ENCODE results near the gene MRPS15.
A peak's percentile ranks its signal among the peaks of the same experiment; 100 is the strongest.

MRPS15 gene

GRCh38 chr1:36475341-36475740 lies 11.2 kb upstream of the MRPS15 start:
- Mint-ChIP-seq H3K9me3 (ENCODE audit: low read depth) (no peaks in the 10 kb centered on the region), H3K4me1 (ENCODE audit: low read depth) (no peaks in the 10 kb centered on the region), H3K27me3 (peaks cover 2% of the 10 kb centered on the region), H3K36me3 (no peaks in the 10 kb centered on the region), H3K4me3 (no peak overlapping the region), H3K27ac (no peak overlapping the region)

GRCh38 chr1:36472656-36473055 lies 8.5 kb upstream of the MRPS15 start:
- Mint-ChIP-seq H3K9me3 (ENCODE audit: low read depth) (no peaks in the 10 kb centered on the region), H3K27ac (no peak overlapping the region), H3K4me3 (no peak overlapping the region), H3K27me3 (no peaks in the 10 kb centered on the region), H3K4me1 (ENCODE audit: low read depth) (no peaks in the 10 kb centered on the region), H3K36me3 (no peaks in the 10 kb centered on the region)

DNA sequence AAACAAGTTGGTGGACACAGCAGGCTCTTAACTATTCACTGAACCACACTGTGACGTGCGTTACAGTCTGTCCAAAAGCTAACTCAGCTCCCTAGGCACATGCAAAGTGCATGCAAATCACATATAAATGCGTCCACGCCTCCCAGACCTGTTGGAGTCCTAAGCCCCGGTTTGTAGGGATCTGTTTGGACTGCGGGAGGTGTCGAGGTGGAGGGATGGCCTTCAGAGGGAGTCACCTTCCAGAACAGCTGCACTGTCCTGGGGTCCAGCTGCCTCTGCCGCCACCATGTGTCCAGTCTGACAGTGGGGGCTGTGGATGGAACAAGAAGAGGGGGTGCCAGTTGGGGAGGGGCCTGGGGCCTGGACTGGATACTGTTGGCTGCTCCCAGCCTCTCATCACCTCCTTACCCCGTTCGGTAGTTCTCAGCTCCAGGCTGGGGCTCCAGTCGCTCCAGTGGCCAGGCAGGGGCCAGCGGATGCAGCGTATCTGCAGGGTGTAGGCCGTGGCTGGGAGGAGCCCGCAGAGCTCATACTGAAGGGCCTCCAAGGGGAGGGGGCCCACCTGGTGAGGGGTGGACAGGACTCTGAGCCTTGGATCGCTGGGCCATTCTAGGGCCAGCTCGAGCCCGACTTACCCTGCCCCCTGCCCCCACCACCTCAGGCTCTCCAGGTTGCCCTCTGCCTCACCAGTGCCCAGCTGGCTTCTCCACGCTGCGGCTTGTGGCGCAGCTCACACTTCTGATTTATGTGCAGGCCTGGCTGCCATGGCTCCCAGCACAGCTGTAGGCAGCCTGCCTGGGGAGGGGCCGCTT lies 7.9 kb upstream of the MRPS15 start:
- no peaks in the 10 kb centered on the region for H3K4me1 Mint-ChIP-seq (ENCODE audit: low read depth)
- no peak overlapping the region for H3K27ac Mint-ChIP-seq
- no peaks in the 10 kb centered on the region for H3K36me3 Mint-ChIP-seq
- no peak overlapping the region for H3K4me3 Mint-ChIP-seq
- H3K27me3 Mint-ChIP-seq = no peaks in the 10 kb centered on the region
- H3K9me3 Mint-ChIP-seq (ENCODE audit: low read depth) = no peaks in the 10 kb centered on the region

GRCh38 chr1:36469163-36469562 lies 5.0 kb upstream of the MRPS15 start:
- H3K36me3 Mint-ChIP-seq = no peaks in the 10 kb centered on the region
- H3K27ac Mint-ChIP-seq = no peak overlapping the region
- H3K4me1 Mint-ChIP-seq (ENCODE audit: low read depth) = peaks cover 7% of the 10 kb centered on the region
- H3K27me3 Mint-ChIP-seq = no peaks in the 10 kb centered on the region
- no peaks in the 10 kb centered on the region for H3K9me3 Mint-ChIP-seq (ENCODE audit: low read depth)
- no peak overlapping the region for H3K4me3 Mint-ChIP-seq

DNA sequence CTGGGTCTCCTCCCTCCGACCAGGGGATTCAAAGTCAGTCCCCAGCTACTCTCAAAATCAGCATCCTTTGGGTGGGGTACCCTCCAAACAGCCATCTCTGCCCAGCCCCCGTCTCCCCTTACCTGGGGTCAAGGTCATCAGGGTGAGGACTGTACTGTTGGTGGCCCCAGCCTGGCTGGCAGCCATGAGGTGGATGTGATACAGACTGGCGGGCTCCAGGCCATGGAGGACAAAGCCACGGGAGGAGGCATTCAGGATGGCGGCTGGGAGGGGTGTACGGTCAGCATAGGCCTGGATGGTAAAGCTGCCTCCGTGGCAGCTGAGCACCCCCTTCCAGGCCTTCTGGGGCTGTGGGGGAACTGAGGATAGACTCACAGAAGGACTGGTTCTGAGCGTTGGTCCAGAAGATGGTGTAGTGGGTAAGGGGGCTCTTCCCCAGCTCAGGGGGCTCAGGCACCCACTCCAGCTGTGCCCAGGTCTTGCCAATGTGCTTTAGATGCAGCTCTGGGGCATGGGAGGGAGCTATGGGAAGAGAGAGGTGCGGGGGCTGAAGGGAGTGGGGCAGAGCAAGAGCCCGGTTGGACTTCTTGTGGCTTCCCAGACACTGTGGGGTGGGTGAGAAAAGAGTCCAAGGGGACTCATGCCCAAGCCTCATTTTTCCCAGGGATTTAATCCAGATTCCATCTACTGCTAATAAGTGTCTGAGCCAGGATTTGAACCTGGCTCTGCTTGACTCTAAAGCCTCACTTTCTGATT lies 3.7 kb upstream of the MRPS15 start:
- Mint-ChIP-seq H3K27me3 (no peaks in the 10 kb centered on the region), H3K36me3 (no peaks in the 10 kb centered on the region), H3K4me3 (no peak overlapping the region), H3K9me3 (ENCODE audit: low read depth) (no peaks in the 10 kb centered on the region), H3K4me1 (ENCODE audit: low read depth) (peaks cover 15% of the 10 kb centered on the region), H3K27ac (no peak overlapping the region)

DNA sequence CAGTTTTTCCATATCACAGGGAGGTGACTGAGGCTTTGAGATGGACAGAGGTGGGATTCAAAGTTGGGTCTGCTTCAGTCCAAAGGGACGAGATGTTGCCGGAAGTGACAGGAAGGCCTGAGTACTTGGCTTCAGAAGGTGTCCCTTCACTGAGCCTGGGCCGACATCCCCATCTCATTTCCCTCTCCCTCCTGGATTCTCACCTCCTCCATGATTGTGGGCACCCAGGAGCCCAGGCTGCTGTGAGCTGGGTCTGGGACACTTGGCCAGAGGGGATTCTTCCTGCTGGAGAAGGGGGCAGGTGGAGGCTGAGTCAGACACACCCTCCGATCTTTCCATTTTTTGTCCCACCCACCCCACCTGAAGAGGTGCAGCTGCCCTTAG lies 2.8 kb upstream of the MRPS15 start:
- Mint-ChIP-seq H3K36me3 (peaks cover 3% of the 10 kb centered on the region), H3K9me3 (ENCODE audit: low read depth) (no peaks in the 10 kb centered on the region), H3K27ac (no peak overlapping the region), H3K4me1 (ENCODE audit: low read depth) (peaks cover 19% of the 10 kb centered on the region), H3K4me3 (no peak overlapping the region), H3K27me3 (no peaks in the 10 kb centered on the region)

- peaks cover 19% of the 10 kb centered on the region for H3K4me1 Mint-ChIP-seq (ENCODE audit: low read depth)
- no peaks in the 10 kb centered on the region for H3K9me3 Mint-ChIP-seq (ENCODE audit: low read depth)
- no peak overlapping the region for H3K4me3 Mint-ChIP-seq
- H3K27ac Mint-ChIP-seq = no peak overlapping the region
- no peaks in the 10 kb centered on the region for H3K27me3 Mint-ChIP-seq
- H3K36me3 Mint-ChIP-seq = peaks cover 3% of the 10 kb centered on the region
These were observed 2.3 kb upstream of the MRPS15 start for GRCh38 chr1:36466370-36467026.

GRCh38 chr1:36465731-36466369 lies 1.7 kb upstream of the MRPS15 start:
- Mint-ChIP-seq H3K9me3 (ENCODE audit: low read depth) (no peaks in the 10 kb centered on the region), H3K4me3 (no peak overlapping the region), H3K36me3 (peaks cover 8% of the 10 kb centered on the region), H3K4me1 (ENCODE audit: low read depth) (peaks cover 20% of the 10 kb centered on the region), H3K27ac (no peak overlapping the region), H3K27me3 (no peaks in the 10 kb centered on the region)

DNA sequence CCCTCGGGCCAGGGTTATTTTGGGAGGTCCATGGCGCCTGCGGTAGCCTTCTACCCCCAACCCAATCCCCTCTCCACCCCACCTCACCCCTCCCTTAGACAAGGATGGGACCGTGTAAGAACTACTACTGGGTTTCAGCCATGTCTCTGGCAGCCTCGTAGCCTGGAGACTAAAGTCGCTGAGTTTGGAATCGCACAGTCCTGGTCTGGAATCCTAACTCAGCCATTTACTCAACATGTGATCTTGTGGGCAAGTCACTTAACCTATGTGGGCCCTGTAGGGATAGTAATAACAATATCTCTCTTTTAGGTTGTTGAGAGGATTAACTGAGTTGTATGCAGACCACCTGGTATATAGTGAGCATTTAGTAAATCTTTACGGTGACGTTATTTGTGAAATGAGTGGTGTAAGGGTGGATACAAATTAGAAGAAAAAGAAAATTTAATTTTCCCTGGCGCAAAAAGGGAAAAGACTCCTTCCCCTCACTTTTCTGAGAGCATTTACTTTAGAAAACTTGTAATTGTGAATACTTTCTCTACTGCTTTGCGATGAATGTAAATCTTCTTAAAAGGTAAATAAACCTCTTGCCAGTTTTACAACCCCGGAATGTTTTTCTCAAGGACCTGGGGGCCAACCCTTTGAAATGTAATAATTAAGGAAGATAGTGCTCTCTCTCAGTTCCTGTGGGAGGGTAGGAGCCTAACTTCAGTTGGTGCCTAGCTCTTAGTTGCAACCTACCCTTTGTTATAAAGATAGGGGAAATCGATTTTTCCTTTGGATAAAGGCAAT lies 615 bp upstream of the MRPS15 start:
- peak overlapping the region; percentile 100 for H3K4me3 Mint-ChIP-seq
- H3K4me1 Mint-ChIP-seq (ENCODE audit: low read depth) = peaks cover 21% of the 10 kb centered on the region
- no peaks in the 10 kb centered on the region for H3K27me3 Mint-ChIP-seq
- no peaks in the 10 kb centered on the region for H3K9me3 Mint-ChIP-seq (ENCODE audit: low read depth)
- H3K36me3 Mint-ChIP-seq = peaks cover 8% of the 10 kb centered on the region
- H3K27ac Mint-ChIP-seq = peak overlapping the region; percentile 99

DNA sequence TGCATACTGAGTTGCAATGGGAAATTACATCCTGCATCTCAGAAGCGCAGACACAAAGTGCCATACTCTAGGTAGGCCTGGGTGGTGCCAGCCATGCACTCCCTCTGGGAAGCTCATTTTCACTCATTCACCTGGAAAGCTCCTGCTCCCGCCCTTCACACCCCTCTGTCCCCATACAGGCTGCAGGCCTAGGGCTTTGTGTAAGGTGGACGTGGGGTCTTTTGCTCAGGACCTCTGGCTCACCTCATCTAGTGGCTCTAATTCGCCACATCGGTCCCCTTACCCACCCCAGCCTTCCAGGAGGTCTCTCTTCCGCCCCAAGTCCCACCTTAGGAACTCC lies 751 bp downstream of the MRPS15 start:
- no peaks in the 10 kb centered on the region for H3K27me3 Mint-ChIP-seq
- H3K27ac Mint-ChIP-seq = peak overlapping the region; percentile 99
- H3K4me1 Mint-ChIP-seq (ENCODE audit: low read depth) = peaks cover 34% of the 10 kb centered on the region
- peak overlapping the region; percentile 100 for H3K4me3 Mint-ChIP-seq
- peaks cover 13% of the 10 kb centered on the region for H3K36me3 Mint-ChIP-seq
- no peaks in the 10 kb centered on the region for H3K9me3 Mint-ChIP-seq (ENCODE audit: low read depth)

GRCh38 chr1:36458910-36459309 lies 5.3 kb downstream of the MRPS15 start:
- peak overlapping the region; percentile 46 for H3K4me3 Mint-ChIP-seq
- H3K4me1 Mint-ChIP-seq (ENCODE audit: low read depth) = peaks cover 39% of the 10 kb centered on the region
- H3K36me3 Mint-ChIP-seq = peaks cover 20% of the 10 kb centered on the region
- H3K27ac Mint-ChIP-seq = peak overlapping the region; percentile 87
- H3K9me3 Mint-ChIP-seq (ENCODE audit: low read depth) = no peaks in the 10 kb centered on the region
- H3K27me3 Mint-ChIP-seq = no peaks in the 10 kb centered on the region

GRCh38 chr1:36457691-36458090 lies 6.5 kb downstream of the MRPS15 start:
- Mint-ChIP-seq H3K4me3 (no peak overlapping the region), H3K27ac (peak overlapping the region; percentile 87), H3K4me1 (ENCODE audit: low read depth) (peaks cover 31% of the 10 kb centered on the region), H3K9me3 (ENCODE audit: low read depth) (no peaks in the 10 kb centered on the region), H3K27me3 (no peaks in the 10 kb centered on the region), H3K36me3 (peaks cover 20% of the 10 kb centered on the region)

- Mint-ChIP-seq H3K4me3 (no peak overlapping the region), H3K36me3 (peaks cover 16% of the 10 kb centered on the region), H3K4me1 (ENCODE audit: low read depth) (peaks cover 32% of the 10 kb centered on the region), H3K27ac (no peak overlapping the region), H3K27me3 (no peaks in the 10 kb centered on the region), H3K9me3 (ENCODE audit: low read depth) (no peaks in the 10 kb centered on the region)
These were observed 7.7 kb downstream of the MRPS15 start for GRCh38 chr1:36456391-36456928.

GRCh38 chr1:36455386-36455785 lies 8.8 kb downstream of the MRPS15 start:
- H3K4me1 Mint-ChIP-seq (ENCODE audit: low read depth) = peaks cover 35% of the 10 kb centered on the region
- H3K27ac Mint-ChIP-seq = peak overlapping the region; percentile 47
- H3K27me3 Mint-ChIP-seq = no peaks in the 10 kb centered on the region
- no peak overlapping the region for H3K4me3 Mint-ChIP-seq
- H3K9me3 Mint-ChIP-seq (ENCODE audit: low read depth) = no peaks in the 10 kb centered on the region
- H3K36me3 Mint-ChIP-seq = peaks cover 12% of the 10 kb centered on the region
